CD4-positive, alpha-beta T cell treated with Interleukin-6 at 100 ng/mL for 8 hours (primary cell): ENCODE measurements around the gene SEC14L3.
"Not testable (repeated sequence)": the region's sequence is repeated elsewhere in the genome, so short reads cannot be mapped to it uniquely, and the experiment has no call there.

ENCODE experiments used
- DNase-seq: peaks from one replicate; pipeline ENCODE4 v3.0.0-alpha.2; 2020; ENCODE audit warnings: mixed read lengths, low spot score

The SEC14L3 gene

DNA sequence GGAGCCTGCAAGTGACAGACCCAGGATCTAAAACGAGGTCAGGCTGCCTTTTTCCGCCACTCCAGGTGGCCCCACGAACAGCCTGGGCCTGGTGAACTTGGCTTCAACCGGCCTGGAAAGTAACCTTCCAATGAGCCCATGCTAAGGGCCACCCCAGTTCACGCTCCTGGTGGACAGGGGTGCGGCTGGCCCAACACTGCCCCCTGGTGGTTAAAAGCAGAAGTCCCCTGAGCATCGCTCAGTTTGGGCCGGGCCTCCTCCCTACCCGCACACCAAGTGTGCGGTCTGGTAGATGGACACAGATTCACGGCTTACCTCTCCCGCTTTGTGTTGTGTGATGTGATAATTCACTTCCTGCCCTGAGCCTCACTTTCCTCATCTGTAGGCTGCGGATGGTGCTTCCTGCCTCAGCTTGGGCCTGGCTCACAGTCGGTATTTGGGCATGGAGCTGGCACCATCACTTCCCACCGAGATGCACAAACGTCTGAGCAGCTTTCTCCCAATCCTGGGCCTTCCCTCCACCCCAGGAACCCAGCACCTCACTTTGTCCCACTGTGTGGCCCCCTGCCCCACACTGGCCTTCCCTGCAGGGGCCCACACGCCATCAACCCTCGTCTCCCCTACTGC lies 13.7 kb upstream of the SEC14L3 start:
- peak; percentile 75 for DNase-seq

GRCh38 chr22:30483169-30483568 lies 11.4 kb upstream of the SEC14L3 start:
- DNase-seq = no peak

- no peak for DNase-seq
Observed at GRCh38 chr22:30481711-30482110, 9.9 kb upstream of the SEC14L3 start.

DNA sequence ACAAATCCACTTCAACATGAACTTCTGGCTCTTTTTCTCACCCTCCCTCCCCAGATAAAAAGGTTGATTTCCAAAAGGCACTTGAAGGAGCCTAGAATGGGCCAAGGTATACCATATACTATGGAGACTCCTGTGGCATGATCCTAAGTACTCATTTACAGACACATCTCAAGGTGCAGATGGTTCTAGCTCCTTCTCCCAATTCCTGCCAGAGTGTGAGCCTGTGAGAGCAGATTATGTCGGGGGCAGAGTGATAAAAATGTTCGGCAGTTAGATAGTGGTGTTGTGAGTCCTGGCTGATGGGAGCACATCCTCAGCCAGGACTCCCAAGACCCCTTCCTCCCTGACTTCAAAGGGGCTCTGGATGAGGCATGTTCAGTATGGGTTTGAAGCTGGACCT lies 8.2 kb upstream of the SEC14L3 start:
- no peak for DNase-seq

- no peak for DNase-seq
Observed at GRCh38 chr22:30474683-30475424, 3.0 kb upstream of the SEC14L3 start.

- DNase-seq = no peak
Observed at GRCh38 chr22:30474121-30474520, 2.3 kb upstream of the SEC14L3 start.

DNA sequence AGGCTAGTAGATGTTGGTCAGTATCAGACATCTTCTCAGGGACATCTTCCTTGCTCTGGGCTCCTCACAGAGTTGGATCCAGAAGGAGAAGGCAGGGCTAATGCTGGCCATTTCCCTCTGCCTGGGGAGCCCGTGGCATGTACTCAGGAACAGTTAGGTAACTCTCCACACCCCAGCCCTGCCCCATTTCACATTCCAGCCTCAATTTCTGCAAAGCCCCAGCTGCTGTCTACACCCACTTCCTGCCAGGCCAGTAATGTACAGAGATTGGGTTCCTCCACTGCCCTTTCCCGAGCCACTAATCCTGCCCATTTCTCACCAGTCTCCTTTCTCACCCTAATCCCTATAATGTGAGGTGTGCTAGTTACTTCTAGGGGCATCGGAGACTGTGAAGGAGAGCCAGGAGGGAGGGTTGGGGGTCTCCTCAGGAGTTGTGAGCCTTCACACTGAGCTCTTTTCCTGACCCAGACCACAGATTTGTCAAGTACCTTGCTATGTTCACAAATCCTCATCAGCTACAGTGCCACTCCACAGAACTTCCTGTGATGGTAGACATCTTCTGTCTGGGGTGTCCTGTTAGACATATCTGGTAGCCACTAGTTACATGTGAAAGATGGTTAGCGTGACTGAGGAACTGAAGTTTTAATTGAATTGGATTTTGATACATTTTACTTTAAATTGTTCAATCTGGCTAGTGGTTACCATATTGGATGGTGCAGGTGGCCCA lies 1.3 kb upstream of the SEC14L3 start:
- DNase-seq = no peak

GRCh38 chr22:30470655-30471054 lies 1.2 kb downstream of the SEC14L3 start:
- DNase-seq = no peak

DNA sequence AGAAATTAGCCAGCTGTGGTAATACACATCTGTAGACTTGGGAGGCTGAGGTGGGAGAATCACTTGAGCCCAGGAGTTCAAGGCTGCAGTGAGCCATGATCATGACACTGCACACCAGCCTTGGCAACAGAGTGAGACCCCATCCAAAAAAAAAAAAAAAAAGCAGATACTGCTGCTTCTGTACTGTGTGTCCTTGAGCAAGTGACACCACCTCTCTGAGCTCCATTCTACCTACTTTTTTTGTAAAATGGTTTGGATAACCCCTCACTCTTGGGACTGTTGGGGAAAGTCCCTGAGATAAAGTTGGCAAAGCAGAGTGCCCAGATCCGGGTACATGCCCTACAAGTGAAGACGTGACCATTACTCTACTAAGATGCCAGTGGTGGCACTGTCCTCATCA lies 2.7 kb downstream of the SEC14L3 start:
- no peak for DNase-seq

DNA sequence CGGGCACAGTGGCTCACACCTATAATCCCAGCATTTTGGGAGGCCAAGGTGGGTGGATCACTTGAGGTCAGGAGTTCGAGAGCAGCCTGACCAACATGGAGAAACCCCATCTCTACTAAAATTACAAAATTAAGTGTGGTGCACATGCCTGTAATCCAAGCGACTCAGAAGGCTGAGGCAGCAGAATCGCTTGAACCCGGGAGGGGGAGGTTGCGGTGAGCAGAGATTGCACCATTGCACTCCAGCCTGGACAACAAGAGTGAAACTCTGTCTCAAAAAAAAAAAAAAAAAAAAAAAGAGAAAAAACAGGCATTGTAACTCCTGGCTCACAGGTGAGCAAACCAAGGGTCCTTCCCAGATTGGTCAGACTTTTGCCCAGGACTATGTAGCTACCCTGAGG lies 11.3 kb downstream of the SEC14L3 start:
- not testable (repeated sequence) for DNase-seq

- no peak for DNase-seq
Observed at GRCh38 chr22:30460147-30460546, 11.7 kb downstream of the SEC14L3 start.

DNA sequence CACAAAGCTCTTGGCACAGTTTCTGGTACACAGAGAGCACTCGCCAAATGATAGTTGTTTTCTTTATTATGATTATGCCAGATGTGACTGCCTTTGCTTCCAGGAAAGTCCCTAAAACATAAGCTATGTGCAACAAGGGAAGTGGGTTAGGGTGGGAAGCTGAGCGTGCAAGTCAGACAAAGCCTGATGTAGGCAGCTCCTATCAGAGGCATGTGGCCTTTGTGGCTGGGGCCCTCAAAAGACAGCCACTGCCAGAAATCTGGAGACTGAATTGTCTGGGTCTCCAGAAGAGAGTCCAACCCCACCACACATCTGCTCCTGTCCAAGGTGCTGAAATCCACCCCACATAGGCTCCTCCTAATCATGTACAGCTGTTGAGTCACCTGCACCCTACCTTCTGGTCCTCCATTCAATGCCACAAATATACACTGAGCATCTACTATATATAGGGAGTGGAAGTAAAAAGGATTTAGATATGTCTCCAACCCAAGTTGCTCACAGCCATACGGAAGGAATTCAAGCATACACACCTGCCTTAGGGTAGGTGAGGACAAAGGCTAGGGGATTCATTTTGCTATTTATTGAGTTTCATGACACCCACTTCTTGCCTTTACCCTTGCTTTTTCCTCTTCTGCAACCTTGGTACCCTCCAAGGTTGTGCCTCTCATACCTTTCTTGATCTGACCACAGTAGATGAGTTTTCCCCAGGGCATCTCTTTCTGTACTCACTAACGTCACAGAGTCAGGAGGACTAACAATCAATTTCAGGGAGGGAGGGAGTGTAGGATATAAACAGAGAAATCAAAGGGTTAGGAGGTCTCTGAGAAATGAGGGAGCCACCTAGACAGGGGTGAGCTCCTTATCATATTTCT lies 12.4 kb downstream of the SEC14L3 start:
- no peak for DNase-seq

GRCh38 chr22:30457981-30458380 lies 13.8 kb downstream of the SEC14L3 start:
- DNase-seq = no peak

DNA sequence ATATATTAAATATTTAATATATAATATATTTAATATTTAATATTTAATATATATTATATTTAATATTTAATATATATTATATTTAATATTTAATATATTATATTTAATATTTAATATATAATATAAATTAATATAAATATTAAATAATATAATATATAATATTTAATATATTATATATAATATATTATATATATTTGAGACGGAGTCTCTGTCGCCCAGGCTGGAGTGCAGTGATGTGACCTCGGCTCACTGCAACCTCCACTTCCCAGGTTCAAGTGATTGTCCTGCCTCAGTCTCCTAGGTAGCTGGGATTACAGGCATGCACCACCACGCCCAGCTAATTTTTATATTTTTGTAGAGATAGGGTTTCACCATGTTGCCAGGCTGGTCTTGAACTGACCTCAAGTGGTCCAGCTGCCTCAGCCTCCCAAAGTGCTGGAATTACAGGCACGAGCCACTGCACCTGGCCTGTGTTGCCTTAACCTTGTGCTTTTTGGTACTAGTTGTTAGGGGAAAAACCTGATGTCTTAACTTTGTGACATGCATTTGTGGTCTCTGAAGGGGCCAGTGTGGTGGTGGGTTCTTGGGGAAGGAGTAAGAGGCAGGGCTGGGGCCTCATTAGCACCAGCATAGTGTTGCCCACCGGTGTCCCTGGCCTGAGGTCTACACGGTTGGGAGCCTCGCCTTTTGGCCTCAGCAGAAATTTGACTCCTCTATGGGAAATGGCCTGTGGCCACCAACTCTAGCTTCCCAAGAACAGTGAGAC lies 16.6 kb downstream of the SEC14L3 start:
- no peak for DNase-seq

GRCh38 chr22:30453731-30454510 lies 17.9 kb downstream of the SEC14L3 start:
- DNase-seq = no peak

GRCh38 chr22:30452861-30453260 lies 19.0 kb downstream of the SEC14L3 start:
- no peak for DNase-seq

DNA sequence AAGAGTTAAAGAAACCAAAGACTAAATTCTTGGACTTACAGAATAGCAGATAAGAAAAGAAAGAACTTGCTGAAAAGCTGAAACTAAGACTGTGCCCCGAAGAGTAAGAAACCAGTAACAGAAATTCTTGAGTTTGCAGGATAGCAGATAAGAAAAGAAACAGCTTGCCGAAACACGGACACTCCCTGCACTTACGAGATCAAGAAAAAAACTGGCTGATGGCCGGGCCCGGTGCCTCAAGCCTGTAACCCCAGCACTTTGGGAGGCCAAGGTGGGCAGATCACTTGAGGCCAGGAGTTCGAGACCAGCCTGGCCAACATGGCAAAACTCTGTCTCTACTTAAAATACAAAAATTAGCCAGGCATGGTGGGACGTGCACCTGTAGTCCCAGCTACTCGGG lies 20.3 kb downstream of the SEC14L3 start:
- not testable (repeated sequence) for DNase-seq

DNA sequence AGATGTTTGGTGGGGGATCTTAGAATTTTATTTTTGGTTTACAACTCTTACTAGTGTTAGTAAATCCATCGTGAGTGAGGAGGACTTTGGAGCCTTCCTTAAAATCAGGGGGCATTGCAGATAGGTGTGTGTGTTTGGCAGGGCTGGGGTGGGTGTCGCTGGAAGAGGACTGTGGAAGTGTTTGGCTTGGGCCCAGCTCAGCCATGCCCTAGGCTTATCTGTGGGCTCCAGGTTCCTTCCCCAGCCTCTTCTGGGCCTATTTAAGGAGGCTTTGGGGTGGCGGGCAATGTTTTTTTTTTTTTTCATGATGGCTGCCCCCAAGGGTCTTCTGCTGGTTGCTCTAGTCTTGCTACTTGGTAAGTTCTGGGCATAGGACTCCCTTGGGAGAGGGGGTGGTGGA lies 24.2 kb downstream of the SEC14L3 start:
- DNase-seq = no peak

DNA sequence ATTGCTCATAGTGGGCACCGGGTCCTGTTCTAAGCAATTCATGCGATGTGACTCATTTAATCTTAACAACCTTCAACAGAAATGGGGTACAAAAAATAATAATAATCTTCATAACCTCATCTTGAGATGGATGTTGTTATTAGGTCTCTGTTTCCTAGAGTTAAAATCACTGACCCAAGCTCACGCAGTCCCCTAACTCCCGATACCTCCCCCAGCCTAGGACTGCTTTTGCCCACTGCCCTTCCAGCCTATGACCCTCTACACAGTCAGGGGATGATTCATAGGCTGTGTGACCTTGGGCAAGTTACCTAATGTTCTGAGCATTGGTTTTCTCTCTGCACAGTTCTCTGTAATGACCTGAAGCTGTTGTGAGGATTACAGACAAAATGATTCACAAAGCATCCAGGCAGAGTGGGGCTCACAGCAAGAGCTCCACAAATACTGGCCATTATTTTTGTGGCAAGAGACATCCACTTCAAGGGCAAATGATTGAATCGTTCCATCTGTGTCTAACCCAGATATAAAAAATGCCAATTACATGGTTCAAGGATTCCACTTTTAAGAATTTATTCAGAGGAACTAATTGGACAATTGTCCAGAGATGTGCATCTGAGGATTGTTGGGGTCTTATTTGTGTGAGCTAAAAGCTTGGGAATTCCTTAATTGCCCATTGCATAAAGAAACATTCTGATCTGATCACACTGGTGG lies 26.2 kb downstream of the SEC14L3 start:
- DNase-seq = no peak
